ENCODE data around the gene COL16A1.
A peak's percentile ranks its signal among the peaks of the same experiment; 100 is the strongest.

Gene COL16A1

DNA sequence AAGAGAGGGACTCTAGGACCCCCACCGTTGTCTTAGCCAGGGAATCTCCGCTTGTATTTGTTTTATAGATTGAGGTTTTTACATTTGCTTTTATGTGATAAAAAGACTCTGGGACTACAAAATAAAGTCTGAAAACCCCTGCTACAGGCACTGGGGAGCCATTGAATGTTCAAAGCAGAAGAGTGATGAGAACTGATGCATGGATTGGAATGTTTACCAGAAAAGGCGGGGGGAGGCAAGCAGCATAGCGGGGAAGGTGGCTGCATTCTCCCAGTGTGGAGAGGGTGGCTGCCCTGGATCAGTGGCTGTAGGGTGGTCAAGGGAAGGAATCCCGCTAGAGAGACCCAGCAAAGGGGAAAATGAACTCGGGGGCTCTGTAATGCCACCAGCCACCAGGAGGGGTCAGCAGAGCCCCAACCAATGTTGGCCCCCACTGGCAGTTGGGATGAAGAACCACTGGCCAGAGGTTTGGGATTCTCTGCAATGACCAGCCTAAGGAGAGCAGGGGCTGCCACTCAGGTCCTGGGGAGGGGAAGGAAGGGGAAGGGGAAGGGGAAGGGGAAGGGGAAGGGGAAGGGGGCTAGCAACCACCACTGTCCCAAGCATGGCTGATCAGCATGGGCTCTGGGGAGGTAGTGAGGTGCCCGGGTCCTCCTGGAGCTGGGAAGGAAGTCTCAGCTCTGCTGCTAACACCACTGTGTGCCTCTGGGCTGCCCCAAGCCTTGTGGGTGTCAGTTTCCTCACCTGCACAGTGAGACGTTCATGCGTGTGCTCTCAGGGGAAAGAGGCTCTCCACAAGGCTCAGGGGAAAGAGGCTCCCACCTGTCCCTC is 40.0 kb downstream of the COL16A1 start:
- peak in 10 of 14 donors; percentile 6 to 65 (median 25) for DNase-seq

DNA sequence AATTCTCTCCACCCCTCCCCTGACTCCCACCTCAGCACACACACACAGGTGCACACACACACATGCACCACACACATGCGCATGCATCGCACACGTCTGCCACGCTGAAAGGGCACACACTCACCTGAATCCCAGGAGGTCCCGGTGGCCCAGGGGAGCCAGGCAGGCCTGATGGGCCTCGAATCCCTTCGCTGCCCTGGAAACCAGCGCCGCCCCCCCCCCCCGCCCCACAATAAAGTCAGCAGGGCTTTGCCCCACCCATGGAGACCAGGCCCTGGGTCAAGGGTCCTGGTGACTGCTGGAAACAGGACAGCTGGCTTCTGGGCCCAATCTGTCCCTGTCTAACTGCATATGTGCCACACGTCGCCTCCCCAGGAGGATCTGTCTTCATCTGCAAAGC is 41.4 kb downstream of the COL16A1 start:
- no peak for DNase-seq

DNA sequence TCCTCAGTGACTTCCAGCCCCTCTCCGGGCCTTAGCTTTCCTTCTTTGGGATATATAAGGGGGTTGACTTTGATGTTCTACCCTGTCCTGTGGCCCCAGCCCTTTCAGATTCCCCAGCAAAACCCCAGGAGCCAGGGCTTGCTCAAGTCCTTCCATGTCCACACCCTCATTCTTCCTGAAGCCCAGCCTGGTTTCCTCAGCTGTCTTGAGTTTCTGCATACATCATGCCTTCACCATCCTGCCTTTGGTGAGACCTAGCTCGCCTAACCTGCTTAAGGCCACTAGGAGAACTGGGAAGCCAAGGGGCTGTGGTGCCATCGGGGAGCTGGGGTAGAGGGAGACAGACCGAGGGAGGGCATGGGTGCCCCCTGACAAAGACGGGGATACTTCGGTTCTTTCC is 42.0 kb downstream of the COL16A1 start:
- no peak for DNase-seq

DNA sequence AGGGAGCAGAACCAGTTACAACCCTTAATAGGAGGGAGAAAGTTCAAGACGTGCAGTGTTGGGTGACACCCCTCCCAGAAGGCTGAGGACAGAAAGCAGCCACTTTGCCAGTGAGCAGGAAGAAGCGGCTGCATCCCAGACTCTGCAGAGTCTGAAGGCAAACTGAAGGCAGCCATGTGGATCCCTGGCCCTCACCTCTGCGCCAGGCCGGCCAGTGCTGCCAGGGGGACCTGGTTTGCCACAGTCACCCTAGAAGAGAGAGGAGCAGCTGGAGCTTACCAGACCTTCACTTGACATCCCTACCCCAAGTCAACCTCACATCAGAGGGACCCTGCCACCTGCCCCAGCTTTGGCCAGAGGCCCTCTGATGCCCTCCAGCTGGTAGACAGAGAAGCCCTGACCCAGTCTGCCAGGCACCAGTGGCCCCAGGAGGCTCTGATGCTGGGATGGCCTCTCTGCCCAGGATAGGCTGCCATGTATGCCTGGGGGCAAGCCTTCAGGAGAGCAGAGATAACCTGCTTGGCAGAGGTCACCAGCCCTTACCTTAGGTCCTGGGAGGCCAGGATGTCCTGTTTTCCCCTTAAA is 42.9 kb downstream of the COL16A1 start:
- no peak for DNase-seq

DNA sequence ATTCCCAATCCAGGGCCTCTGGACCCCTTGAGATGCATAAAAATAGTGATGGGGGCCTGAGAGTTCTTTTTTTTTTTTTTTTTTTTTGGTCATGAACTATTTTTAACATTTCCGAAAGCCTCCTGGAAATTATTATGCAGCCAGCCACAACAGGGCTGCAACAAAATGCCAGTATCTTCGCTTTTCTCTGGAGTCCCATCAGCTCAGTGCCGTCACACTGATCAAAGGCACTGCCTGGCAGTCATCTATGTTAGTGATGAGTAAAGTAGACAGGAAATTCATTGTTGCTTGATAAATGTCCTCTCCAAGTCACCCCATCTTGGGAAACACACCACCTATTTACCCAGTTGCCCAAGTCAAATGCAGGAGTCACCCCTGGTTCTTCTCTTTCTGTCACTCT is 43.9 kb downstream of the COL16A1 start:
- DNase-seq, result no peak

DNA sequence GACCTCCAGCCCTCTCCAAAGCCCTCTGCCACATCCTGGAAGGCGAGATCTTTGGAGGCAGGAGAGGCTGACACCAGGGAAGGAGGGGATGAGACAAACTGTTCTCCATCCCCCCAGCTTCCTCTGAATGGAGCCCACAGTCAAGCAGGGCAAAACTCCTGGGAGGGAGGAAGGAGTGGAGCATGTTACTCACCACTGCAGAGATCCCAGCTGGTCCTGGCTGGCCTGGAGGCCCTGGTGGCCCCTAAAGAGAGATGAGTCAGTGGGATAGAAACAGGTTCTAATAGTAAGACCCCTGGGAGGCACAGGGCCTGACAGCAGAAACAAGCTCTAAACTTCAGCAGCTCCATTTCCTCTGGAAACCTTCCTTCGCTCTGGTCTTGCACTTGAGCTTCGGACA is 45.1 kb downstream of the COL16A1 start:
- DNase-seq, result no peak

DNA sequence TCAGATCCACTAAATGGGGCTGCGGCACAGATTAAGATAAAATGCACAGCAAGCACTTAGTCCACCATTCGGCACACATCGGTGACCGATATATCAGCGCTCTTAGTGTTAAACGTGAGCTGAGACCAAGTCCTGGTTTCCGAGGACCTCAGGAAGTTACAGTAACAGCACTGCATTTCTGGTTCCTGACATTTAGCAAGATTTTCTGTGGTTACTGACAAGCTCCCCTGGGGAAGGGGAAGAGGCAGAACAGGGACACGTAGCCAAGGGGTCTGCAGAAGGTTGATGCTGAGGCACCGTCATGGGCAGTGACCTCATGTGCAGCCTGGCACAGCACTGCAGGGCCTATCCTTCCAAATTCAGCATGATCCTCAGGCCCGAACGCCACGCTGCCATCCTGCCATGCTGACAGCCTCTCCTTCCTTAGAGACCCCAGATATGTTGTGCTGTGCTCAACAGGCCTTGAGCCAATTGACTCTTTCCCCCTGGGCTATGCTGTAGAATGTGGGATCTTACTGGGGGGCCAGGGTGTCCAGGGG is 45.8 kb downstream of the COL16A1 start:
- no peak for DNase-seq

DNA sequence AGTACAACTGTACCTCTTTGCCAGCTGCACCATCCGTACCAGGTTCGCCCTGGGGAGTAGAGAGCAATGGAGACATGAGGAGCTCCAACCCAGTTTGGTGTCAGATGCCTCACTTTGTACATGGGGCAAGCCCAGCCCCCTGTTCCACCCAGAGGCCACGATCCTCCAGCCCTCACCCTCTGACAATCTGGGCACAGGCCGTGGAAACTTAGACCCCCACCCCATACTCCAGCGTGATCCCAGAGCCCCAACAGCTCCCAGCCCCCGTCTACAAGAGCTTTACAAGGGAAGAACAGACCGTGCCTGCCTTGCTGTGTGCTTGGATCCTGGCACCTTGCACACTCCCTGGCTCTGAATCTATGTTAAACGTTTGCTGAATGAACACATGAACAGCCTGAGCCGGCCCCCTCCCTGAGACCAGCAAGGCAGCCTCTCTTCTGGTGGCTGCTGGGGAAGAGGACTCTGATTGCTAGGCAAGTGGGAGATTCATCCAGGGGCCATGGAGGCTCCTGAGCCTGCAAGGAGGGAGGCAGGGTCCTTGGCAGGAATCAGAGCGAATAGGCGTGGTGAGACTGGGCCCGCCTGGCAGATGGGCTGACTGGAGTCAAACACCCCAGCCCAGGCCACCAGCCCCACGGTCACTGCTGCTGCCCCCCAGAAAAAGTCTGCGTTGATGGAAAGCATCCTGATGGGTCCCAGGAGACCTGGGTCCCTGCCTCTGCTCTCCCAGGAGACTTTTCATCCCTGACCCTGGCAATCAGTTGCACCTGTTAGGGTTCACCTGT is 46.6 kb downstream of the COL16A1 start:
- DNase-seq, result no peak

DNA sequence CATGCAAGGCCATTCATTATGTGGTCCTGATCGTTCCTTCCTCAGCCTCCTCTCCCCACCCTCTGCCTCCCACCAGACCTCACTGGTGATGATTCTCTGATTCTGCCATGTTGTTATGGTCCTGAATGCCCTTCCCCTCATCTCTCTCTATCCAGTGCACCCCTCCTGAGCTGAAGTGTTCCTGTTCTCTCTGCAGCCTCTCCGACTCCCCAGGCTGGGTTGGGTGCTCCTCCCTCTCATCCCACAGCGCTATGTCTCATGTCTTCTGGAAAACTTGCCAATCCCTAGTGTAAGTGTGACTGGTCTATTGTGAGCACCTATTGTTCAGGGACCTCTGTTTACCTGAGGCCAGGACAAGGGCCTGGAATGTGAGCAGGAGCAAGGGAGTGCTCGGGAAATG is 48.1 kb downstream of the COL16A1 start:
- no peak for DNase-seq

DNA sequence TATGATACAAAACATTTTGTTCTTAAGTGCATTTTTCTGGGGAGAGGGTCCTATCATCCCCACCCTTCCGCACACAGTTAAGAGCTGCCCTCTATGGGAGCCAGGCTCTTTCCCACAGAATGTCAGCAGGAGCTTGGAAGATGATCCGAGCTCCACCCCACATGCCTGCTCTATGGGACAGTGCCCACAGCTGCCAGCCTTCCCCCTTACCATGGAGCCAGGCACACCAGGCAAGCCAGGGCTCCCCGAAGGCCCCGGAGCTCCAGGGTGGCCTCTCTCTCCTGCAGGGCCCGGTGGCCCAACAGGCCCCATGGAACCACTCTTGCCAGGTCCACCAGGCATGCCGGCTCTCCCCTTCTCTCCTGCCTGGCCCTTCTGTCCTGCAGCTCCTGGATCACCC is 48.7 kb downstream of the COL16A1 start:
- DNase-seq, result no peak

DNA sequence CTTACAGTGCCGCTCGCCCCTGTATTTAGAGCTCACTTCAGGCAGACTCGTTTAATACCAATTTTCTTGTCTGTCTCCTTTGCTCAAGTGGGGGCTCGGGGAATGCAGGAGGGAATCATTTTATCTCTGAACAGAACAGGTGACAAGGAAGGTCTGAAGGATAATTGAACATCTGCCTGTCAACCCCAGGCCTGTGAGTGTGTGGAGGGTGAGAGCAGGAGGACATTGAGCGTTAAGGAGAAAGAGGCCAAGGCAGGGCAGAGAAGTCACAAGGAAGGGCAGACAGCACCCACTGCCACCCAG is 49.4 kb downstream of the COL16A1 start:
- no peak for DNase-seq

DNA sequence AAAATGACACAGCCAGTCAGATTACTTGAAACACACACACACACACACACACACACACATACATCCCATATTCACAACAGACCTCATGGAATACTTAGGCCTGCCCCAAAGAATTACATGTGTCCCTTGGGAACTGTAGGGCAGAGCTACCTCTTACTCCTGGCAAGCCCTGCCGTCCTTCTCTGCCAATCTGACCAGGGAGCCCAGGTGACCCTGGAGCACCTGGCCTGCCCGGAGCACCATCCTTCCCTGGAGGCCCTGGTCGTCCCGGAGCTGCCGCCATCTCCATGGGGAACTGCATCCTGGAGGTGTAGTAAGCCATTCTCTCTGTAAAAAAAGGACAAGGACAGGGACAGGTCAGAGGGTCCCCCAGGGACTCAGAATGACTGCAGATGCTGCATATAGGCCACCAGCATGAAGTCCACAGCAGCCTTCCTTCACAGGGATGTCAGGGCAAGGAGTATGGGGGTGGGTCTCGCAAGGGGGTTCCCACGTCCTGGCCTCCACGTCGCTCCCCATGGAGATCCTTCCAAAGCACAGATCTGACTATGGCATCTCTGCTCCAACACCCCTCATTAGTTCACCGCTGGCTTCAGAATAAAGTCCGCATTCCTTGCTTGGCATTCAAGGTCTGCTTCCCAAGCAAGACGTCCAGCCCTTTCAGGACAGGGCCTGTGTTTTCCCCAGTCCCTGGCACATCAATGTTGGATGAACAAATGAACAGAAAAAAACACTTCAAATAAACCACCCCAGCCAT is 49.9 kb downstream of the COL16A1 start:
- DNase-seq, result no peak

DNA sequence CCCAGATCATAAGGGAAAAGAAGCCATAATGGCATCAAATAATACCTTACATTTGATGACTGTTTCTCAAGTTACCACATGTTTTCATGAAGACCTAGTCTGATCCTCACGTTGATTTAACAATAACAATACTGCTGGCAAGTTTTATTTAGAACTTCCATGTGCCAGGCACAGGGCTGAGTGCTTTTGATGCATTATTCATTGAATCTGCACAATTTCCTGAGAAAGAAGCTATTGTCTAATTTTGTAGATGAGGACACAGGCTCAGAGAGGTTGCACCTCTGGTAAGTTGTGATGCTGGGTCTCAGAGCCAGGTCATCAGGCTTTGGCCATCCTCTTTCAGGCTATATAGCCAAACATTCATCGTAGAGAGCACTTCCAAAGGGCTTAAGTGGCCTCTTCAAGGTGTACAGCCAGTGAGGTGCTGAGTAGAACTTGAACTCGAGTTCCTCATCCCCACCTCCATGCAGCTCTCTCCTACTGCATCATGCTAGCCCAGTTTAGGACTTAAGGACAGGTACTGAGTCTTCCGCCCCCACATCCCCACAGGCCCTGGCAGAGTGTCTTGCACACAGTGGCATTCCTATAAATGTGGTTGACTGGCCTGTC is 50.8 kb downstream of the COL16A1 start:
- no peak for DNase-seq

DNA sequence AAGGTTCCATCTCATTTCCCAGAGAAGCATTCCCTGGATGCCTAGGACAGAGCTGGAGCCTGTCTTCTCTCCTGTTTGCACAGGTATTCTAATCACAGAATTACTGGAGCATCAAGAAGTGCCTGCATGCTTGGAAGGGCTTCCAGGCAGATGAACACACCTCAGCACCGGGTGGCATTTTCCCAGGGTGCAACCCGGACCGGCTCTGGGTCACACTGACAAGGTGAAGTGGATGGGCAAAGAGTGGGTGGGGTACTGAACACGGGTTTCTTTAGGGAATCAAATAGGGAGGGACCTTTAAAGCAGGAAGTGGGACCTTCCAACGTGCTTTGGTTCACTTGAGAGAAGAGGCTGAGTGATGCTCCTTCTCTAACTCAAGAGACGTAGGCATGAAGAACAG is 52.1 kb downstream of the COL16A1 start:
- DNase-seq, result no peak

DNA sequence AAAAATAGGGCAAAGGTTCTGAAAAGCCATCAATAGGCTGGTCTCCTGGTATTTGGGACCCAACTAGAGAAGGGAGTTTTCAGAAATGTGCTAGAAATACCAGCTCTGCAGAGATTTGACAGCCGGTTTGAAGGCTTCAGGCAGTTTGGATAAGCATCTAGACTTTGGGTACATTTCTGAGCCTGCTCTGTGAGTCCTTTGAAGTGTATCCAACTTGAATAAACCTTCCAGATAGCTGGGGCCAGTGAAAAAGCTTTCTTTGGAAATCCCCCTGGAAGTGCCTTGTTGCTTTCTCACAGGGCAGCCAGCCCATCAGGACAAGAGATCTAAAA is 52.8 kb downstream of the COL16A1 start:
- DNase-seq, result no peak

DNA sequence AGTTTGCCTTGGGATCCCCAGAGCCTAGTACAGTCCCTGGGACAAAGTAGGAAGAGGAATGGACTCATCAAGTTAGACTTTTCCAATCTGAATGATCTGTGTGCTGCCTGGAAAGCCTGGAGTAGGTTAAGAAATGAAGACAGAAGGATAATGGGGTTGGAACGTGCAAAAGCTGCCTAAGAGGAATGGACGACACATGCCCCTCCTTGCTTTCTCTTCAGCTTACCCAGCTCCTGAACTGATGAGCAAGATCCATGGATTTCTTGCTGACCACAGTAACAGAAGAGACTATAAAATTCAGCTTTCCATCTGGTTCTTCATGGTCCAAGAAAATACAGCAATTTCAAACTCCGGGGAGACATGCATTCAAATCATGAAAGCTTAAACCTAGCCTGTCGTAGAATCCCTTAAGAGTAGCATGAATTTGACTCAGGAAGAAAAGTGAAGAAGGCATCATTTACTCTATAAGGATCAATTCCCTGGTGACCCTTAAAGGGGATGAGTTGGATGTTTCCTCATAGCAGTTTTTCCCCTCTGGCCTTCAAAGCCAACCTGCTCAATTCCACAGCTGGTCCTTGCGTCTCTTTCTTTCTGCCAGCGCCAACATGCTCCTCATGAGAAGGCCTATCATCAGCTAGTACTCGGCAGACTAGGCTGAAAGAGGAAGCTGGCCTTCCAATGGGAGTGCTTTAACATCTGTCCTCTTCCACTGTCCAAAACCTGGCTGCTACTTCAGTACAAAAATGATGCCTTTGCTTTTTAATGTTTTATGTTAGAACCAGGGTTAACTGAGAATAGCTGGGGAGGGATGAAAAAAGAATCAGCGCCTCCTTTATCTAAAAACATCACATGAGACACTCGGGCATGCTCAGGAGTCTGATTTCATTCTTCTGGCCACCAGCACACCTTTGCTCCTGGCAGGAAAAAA is 53.4 kb downstream of the COL16A1 start:
- DNase-seq, result no peak

DNA sequence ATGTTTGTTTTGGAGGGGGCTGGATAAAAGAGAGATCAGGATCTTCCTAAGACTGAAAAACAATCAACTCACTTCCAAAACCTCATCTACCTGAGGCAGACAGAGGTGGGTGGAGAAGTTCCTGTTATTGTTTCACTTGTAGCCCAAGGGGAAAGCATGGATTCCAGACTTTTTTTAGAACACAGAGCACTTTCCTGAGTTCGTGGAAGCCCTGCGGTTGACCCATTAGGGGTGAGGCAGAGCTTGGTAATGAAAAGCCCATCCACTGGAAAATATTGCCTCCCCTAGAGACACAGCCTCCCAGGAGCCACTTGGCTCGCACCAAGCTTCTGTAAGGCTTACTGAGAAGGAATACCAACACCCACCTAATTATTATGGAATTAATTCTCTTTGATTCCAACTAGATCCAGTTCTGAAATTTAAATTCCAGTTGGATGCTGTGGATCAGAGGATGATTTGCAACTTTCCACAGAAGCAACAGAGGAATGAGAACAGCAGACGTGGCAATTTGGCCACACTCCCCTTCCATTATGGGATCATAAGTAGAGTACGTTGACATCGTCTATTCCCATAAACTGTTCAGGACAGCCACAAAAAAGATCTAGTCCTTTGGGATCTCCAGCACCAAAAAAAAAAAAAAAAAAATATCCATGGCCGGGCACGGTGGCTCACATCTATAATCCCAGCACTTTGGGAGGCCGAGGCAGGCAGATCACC is 55.0 kb downstream of the COL16A1 start:
- no peak for DNase-seq

DNA sequence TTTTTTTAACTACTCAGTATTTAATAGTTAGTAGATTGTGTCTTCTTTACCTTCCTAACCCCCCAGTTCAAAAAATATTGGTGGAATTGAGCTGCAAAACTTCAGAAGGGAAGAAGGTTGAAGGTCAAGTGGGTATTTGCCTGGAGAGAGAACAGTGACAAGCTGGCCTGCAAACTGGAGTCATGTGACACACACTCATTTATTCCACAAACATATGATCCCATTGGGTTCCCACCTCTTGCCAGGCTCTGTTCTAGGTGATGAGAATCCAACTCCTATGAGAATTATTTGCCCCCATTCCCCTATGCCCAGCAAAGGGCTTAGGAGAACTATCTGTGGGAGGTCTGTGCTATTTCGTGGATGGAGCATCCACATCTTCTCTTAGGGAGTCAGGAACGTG is 55.6 kb downstream of the COL16A1 start:
- DNase-seq, result no peak

DNA sequence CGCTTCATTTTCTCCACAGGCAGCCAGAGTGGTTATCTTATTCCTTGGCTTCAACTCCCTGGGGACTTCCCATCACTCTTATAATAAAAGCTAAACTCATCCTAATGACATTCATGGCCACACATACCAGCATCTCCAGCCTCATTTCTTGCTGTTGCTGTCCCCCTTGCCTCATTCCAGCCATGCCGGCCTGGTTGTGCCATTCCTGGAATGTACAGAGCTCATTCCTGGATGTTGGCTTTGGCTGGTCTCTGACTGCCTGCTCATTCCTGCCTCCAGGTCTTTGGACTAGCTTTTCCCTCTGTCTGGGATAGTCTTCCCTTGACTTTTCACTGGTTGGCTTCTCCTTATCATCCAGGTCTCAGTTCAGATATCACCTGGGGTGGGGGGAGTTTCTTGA is 56.7 kb downstream of the COL16A1 start:
- DNase-seq, result no peak

DNA sequence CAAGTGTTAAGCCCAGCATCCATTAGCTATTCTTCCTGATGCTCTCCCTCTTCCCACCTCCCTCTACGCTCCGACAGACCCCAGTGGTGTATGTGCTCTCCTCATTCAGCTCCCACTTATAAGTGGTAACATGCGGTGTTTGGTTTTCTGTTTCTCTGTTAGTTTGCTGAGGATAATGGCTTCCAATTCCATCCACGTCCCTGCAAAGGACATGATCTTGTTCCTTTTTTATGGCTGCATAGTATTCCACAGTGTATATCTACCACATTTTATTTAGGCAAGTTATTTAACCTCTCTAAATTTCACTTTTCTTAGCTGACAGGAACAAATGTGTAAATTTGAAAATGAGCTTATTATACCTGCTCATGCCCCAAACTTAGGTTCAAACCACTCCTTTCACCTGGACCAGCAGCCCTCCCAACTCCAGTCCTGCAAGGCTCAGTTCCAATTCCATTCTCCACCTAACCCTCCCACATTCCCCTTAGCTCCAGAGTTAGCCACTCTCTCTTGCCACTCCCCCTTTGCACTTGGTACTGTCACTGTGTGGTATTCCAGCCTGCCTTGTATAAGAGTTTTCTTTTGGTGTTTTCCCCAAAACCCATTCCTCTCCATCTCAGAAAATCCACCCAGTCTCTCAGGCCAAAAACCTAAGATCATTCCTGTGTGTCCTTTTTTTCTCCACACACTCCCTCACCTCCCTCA is 57.4 kb downstream of the COL16A1 start:
- no peak for DNase-seq
